ENCODE data around the gene PBX1.
"Not testable (repeated sequence)": the region's sequence is repeated elsewhere in the genome, so short reads cannot be mapped to it uniquely, and the experiment has no call there.

Gene PBX1

DNA sequence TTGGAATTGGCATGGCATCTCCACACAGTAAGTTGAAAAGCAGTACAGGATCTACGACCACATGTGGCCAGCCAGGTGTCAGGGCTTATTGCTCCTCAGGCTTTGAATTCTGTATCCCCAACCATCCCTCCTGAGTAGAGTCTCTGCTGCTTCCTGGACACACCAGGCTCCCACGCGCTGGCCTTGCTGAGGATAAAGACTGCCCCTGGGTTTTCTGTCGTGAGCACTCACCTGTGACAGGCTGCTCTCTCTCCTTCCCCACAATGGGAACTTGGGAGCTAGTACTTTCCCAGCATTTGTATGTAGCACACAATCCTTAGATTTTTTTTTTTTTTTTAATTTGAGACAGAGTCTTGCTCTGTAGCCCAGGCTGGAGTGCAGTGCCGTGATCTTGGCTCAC is 33.6 kb downstream of the PBX1 start:
- DNase-seq, result no peak

DNA sequence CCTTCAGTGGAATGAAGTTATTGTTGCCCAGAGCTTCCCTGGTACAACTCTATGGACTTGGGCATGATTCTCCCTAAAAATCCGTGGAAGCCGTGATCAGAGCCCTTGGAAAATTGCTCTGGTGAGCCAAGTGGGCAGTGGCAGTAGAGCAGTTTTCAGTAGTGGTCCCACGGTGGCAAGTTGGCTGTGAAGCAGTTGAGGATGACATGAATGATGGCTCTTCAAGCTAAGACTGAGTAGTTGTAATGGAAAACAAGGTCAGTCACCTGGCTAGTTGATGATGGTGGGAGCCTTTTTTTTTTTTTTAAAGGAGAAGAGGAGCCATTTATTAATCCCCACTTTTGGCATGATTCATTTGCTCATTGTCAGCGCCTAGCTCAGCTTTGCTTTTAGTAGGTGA is 36.2 kb downstream of the PBX1 start:
- DNase-seq, result no peak

DNA sequence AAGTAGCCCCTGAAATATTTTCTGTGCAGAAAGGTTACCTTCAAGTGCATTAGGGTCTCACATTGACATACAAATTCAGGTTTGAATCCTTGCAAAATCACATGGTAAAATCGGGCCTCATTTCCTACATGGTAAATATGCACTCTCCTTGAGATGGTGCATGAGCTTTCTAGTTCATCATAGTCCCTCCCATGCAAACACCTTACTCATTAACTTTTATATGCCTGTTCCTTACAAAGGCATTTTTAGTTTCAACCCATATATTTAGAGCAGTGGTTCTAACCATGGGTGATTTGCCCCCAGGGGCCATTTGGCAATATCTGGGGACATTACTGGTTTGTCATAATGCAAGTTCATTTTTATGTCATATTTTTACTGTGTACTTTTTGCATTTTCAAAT is 37.2 kb downstream of the PBX1 start:
- no peak for DNase-seq

DNA sequence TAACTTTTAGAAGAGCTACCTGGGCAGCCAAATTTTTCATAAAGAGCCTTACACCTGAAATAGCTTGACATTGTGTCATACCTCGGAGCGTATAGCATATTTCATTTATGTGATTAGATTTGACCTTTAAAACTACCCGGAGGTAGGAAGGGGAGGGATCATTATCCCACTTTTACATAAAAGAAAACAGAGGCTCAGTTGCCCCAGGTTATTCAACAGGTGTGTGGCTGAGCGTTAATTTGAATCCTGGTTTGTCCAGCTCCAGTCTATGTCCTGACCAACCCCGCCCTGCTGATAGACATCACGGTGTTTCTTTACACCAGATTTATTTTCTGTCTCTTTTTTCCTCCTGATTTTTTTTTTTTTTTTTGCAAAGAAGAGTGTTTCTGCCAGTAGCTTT is 39.7 kb downstream of the PBX1 start:
- no peak for DNase-seq

DNA sequence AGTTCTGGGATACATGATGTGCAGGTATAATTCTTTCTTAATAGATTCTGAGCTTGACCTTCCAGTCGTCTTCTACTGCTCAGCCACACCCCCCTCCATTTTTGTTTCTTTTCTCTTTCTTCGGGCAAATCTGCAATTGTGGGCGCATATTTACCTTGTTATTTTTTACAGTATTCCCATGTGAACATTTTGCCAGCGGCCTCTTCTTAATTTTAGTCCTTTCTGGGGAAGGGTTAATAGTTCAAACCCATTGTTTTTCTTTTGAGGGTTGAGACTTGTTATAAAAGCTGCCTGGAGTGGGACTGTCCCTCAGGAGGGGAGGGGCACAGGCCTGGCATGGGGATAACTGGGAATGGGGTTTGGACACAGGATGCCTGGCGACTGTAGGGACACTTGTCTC is 40.3 kb downstream of the PBX1 start:
- no peak for DNase-seq

DNA sequence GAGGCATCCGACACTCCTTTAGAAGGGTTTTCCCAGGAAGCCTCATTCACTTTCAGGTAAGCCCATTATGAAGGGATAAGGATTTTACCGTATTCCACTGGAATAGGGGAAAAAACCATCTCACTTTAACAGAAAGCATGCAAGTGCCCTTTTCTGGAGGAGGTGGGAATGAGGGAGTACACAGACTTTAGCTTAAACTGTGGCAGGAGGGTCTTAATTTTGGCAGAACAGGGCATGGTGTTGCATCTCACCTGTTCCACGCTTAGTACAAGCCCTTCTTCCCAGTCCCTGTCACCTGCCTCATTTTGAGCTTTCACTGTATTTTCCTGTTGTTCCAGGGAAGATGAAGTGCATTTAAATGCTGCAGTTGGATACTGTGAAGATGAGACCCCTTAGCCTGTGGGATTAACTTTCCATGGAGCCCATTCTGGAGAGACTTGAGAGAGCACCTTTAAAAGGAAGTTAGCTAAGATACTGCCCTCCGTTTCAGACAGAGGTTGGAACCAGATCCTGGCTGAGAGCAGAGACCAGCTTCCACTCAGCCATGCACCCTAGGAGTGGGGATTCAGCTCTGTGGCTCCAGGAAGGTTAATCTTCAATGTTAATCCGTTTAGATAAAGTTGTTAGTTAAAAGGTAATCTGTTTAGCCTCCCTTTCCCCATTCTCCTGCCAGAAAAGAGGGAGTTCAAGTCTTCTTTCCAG is 42.6 kb downstream of the PBX1 start:
- no peak for DNase-seq

DNA sequence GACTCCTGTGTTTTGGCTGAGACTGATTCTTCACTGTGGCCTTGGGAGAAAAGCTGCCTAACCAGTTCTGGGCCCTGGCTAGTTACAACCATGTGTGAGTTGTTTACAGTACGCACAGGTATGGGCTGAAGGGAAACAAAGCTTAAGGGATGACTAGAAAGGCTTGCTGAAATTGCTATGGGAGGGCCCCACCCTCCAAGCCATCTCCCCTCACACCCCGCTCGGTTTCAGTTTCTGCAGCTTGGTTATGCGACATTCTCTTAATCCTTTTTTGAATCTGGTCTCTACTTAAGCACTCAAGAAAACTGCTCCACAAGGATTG is 43.1 kb downstream of the PBX1 start:
- DNase-seq, result no peak

DNA sequence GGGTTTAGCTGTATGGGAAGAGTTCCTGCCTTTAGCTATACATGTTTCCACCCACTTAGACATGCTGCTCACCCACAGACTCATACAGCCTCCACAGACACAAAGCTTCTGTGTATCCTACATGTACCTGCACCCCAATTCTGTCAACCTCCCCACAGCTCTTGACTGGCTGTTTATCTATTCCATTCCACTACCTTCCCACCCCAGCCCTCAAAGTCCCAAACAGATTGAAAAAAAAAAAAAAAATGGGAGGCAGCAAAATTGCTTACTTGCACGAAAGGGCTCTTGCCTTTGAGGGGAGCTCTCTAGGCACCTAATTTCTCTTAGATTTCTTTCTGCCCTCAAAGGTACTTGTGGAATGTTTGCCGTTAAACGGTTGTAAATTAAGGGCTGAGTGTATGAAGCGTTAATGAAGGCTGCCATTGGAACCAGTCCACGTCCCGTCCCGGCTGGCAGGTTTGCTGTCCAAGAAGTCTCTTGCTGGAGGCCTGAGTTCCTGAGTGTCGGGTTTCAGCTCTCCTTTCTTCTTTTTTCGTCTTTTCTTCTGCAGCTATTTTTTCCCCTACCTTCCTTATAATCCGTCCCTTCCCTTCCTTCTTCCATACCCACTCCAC is 43.6 kb downstream of the PBX1 start:
- no peak for DNase-seq

DNA sequence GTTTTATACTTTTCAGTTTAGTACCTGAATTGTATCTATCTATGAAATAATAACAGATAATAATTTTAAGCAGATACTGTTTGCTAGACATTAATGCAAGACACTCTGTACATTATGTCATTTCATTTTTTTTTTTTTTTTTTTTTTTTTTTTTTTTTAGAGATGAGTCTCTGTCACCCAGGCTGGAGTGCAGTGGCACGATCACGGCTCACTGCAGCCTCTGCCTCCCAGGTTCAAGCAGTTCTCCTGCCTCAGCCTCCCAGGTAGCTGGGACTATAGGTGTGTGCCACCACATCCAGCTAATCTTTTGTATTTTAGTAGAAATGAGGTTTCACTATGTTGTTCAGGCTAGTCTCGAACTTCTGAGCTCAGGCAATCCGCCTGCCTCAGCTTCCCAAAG is 44.8 kb downstream of the PBX1 start:
- DNase-seq, result not testable (repeated sequence)

DNA sequence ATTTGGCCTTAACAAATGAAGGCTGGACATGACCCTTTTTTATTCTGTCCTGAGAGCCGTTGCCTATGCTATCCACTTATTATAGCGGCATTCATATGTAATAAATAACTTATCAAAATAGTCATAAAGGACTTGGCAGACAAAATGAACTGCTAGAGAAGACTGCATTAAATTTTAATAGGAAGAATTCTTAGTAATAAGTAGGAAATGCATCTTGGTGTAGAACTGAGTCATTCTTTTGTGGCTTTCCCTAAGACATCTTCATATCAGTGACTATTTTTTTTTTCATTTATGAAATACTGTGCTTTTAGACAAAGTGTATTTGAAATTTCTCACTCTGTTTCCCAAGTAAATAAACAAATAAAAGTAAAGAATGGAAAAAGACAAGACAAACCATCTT is 45.6 kb downstream of the PBX1 start:
- no peak for DNase-seq

DNA sequence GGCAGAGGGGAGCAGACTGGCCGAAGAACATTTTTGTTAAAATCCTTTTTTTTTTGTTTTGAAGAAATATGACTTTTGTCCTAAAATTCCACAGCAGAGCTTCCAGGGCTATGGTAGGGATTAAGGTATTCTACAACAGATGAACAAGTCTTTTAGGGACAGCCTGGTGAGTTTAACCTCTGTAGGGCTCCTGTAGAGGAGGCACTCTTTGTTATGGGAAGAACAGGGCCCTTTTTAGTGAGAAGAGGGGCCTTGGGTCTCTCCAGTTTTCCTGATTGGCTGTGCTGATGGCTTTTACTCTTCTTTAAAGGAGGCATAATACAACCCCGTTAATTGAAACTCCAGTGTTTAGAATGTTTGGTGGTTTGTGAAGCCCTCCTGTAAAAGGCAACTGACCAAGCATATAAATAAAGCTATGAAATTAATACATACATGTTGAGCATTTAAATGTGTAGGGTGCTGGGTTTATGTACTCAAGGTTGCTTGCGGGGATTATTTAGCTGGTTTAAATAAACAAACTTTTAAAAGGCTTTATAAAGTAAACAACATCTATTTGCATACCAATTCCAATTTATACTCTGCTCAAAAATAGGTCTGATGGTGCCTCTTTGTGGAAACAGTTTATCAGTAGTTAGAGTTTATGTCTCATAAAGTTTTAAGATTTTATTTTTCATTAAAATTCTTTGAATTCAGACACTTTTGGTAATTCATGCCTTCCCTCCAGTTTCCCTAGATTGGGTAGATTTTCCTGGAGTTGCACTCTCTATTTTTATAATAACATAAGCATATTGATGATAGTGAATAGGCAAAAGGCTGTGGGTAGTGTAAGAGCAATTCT is 46.5 kb downstream of the PBX1 start:
- no peak for DNase-seq

DNA sequence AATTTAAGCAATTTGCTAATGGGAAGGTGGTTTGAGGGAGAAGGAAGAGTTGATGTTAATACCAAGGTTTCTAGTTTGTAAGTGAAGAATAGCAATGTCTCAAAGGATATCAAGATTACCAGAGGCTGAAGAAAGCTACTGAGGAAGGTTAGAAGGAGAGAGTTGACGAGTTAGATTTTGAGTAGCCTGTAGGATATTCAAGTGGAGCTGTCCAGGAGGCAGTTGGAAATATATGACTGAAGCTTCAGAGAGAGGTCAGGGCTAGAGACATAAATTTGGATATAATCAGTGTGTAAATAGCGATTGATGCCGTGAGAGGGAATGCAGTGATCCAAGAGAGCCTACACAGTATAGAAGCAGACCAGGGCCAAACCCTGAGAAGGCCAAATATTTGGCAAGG is 48.4 kb downstream of the PBX1 start:
- no peak for DNase-seq

DNA sequence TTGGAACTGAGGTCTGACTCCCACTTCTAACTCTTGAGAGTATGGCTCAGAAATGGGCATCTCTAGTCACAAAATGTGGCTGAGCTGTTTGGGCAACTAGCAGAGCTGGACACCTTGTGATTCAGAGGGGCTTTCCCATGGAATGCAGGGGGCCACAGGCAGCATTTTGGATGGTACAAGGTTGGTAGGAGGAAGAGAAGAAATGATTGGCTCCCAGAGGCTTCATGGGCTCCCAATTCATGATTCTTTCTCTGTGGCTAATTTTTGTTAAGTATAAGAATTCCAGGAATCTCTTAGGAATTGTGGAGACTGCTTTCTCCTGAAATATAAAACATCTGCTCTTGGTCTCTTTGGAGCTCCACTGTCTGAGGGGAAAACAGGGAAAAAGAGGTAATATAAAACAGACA is 49.7 kb downstream of the PBX1 start:
- DNase-seq, result no peak

DNA sequence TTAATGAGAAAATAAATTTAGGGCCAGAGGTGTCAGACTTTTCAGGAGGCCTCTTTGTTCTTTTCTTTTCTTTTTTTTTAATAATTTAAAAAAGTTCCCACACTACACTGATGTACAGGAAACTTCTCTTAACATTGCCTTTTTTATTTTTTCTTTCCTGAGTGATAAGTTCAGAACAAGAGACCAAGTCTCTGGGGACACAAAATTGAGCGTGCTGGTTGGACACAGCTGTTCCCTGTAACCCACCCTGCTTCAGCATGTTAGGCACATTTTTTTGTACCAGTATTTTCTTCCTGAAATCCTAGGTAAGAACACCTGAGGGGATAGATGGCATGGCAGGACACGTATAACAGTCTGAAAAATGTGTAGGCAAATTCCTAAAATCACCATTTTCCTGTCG is 50.1 kb downstream of the PBX1 start:
- DNase-seq, result no peak

DNA sequence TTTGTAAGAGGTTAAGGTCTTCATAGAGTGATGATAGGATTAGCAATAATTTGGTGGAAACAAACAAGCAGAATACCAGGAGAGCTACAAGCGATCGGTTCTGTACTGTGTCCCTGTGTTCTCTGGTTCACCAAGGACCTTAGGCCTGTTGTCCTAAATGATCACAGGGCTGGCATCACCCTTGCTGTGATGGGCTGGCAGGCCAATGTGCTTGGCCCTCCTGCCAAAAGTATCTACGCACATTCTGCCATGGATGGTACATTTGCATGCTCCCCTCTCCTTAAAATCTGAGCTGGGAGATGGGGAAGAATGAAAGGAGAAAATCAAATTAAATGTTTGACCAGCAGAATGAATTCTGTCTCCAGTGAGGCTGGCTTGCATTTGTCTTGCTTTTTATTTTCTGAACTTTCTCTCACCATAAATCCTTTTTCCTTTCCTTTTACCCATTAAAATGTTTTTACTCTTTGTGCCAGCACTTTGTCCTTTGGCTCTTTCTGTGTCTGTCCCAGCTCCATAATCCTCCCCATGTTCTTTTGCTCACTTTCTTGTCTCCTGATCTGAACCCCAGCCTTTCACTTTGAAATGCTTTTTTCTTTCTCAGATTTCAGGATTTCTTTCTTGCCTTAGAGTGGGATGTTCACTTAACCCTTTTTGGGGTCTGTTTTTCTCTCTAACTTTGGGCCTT is 51.7 kb downstream of the PBX1 start:
- no peak for DNase-seq

DNA sequence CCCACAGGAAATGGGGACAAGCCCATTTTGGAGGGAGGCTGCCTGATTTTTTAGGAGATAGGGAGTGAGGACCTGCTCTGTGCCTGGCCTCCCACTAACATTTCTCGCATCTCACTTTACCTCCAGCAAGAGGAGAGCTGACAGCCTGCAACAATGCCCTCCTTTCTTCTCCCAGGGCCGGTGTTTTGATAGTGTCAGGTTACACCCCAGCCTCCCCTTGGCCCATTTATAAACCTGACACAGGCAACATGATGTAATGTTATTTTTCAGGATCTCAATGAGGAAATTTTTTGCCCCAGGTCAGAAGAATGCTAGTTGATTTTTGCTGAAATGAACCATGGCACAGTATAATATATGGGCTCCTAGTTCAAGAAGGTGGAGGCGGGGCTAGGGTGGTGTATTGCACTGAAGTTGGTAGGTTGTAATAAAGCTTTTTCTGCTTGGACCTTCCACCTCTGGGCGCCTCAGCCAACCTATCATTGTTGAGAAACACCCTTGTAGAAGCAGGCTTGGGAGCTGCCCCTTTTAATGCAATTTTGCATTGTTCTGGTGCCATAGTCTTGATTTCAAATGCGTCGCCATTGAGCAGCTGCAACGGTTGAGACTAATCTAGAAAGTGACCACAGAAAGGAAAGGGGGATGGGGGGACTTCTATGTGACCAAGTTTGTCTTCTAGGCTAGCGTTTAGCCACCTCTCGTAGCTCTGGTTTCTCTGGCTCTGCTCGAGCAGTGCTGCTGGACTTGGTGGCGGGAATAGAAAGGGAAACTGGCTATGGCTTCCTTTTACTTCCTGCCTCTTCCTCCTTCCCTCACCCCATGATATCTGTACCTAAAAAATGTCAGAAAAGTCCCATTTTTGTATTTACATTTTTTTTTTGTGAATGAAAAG is 53.0 kb downstream of the PBX1 start:
- DNase-seq, result no peak

DNA sequence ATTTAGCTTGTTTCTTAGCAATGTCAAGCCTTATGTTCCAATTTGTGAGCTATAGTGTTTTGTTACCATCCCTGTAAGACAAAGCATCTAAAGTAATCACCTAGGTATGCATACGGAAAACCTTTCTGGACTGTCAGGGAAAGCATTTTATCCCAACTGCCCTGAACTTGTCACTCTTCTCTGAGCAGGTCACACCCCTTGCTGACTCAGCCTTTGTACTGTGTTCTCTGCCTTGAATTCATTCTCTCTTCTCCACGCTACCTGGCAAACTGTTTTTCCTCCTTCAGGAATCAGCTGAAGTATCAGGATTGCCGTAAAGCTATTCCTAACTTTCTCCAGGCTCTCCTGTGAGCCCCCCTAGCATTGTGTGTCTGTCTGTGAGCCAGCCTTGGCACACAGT is 54.2 kb downstream of the PBX1 start:
- DNase-seq, result no peak

DNA sequence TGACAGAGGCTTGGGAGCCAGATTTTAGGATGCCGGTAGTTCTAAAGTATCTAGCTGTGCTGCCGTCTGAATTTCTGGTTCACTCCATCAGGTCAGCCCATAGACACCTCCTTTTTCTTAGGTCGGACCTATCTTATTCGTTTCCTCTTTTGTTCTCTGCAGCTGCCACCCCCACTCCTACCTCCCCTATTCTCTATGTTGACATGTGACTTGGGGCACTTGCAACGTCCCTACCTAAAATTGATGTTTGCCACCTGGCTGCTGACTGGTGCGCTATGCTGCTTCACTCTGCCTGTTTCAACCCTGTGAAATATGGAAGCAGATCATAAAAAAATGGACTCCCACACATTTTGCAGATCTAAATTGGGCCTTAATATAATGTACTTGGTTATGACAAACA is 55.3 kb downstream of the PBX1 start:
- DNase-seq, result no peak

DNA sequence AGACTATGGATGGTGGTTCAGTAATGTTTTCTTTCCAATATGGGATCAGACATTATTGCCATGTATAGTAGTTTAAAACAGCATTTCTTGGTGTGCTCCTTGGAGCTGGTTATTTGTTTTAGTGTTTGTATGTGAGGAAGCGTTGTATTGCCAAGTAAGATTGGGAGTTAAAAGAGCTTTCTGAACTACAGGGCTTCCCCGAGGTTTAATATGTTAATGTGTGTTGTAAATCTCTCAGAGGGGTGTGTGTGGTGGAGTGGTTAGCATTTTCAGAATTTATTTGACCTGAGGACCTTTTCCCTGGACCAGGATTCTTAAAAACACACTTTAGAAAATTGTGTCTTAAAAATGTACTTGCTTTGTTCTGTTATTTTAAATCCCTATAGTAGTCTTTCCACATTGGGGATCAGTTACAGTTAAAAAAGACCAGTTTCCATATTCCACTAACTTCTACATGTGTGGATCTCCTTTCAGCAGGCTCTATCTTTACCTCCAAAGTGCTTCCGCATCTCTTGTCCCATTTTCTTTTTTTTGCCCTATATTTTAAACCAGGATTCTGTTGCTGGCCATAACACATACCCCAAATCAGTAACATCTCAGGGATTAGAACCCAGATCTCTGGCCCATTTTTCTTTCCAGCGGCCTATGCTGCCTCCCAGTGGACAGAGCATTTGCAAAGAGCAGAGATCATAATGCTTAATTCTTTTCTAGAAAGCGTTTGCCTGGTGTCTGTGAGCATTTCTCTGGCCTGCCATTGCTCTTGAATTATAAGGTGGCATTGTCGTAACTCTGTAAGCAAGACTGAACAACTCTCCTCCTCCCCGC is 58.6 kb downstream of the PBX1 start:
- DNase-seq, result no peak

DNA sequence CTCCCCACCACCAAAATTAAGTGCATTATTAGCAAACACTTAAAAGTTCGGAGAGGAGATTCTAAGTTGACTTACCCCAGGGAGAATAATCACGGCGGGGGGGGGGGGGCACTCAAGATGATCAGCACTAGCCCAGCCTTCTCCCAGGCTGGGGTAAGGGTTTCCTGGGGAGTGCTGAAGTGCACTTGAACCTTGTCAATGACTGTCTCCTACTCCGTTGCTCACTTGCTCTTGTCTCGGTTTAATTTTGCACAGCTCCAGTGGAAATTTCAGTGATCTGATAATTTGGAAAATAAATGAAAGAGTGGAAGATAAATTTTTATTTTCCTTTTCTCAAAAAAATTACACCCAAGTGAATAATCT is 59.2 kb downstream of the PBX1 start:
- DNase-seq, result no peak

DNA sequence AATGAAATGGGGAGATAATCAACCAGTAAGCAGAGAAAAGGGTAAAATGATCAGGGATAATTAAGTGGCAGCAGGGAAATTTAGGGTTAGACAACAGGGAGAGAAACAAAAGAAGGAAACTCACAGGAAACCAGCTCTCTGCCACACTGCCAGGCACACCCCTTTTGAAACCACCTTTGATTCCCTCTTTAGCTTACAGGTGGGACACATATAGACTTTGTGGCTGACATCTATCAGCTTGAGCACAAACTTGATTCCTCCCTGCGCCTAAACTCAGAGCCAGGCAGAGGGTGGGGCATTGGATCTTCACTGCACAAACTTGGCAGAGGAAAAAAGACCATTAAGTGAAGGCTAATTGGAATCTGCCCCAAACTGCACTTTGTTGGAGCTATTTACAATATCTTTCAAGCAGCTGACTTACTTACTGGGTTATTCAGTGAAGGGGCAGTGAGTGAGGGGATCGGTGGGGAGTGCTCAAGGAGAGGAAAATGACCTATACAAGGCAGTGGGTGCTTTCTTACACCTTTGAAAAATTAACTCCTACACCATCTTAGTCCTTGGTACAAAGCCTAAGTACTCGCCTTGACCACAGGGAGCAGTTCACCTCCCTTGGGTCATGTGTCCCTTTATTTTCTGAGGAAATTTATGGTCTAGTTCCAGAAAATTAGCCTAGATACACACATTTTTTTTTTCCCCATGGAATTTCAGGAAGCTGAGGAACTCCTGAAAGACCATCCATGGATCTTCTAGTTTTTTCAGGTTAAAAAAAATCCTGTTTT is 60.2 kb downstream of the PBX1 start:
- no peak for DNase-seq

Measured in CD4-positive, alpha-beta T cell treated with Interleukin-10 for 1 hour (primary cell).